ENCODE data around the gene SLC38A10. TPM values are rescaled to one million over a fixed set of nuclear protein-coding genes. Genes with fewer than 3 reads are reported as not detected.

SLC38A10 gene
- polyA plus RNA-seq, 1 donor (not counting 4 experiments of a cell fraction or from before 2014, with no cell fraction given), result 16.8 TPM

DNA sequence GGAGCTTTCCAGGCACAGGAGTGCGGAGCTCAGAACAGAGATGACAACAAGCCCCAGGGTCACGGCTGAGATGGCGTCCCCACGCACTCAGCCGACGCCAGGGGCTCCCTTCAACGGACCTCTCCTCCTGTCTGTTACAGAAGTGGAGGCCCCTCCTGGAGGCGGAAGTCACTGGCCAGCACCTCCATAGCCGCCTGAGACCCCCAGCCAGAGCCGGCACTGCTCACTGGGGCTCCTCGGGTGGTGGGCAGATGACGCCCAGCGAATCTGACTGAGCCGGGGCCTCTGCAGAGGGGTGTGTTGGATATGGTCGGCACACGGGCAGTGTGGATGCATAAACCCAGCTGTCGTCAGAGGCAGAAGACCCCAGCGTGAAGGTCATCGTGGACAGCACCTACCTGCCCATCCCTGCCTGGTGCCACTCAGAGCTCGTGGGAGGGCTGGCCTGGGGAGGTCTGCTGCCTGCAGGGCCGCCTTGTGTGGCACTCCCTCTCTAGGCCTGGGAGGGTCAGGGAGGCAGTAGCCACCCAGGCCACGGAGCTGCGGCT lies 36.0 kb downstream of the SLC38A10 start:
- H4K20me1 ChIP-seq (ENCODE audit: control insufficient read depth, extremely low read depth, insufficient read depth, low read length), result peaks cover 6% of the 10 kb centered on the region
- no peaks in the 10 kb centered on the region for H3K27me3 ChIP-seq (ENCODE audit: control insufficient read depth, extremely low read depth, insufficient read depth, low read length)
- FAIRE-seq (no peak), DNase-seq (ENCODE audit: low read depth, low spot score) (no peak)
- dilution Hi-C loops (cut with MboI; ENCODE audit: extremely low pct_ligation_motif_present, low sequenced_read_pairs), result no loop called here
- H3K4me1 ChIP-seq (ENCODE audit: control insufficient read depth, extremely low read depth, insufficient read depth, low read length), result peaks cover 14% of the 10 kb centered on the region
- H3K27ac ChIP-seq (ENCODE audit: control insufficient read depth, insufficient read depth, low read length), result no peak overlapping the region
- H3K4me2 ChIP-seq (ENCODE audit: control insufficient read depth, extremely low read depth, insufficient read depth, low read depth, low read length), result no peak overlapping the region
- no peaks in the 10 kb centered on the region for H3K79me2 ChIP-seq (ENCODE audit: control insufficient read depth, insufficient read depth, low read length)
- no peaks in the 10 kb centered on the region for H3K9me3 ChIP-seq (ENCODE audit: control insufficient read depth, low read depth, low read length)
- no peak overlapping the region for H3K9ac ChIP-seq (ENCODE audit: control insufficient read depth, extremely low read depth, insufficient read depth, low read length)
- no peak overlapping the region for H3K4me3 ChIP-seq (ENCODE audit: control insufficient read depth in 2 of 3, extremely low read depth in 1 of 3, insufficient read depth in 2 of 3, low read depth in 1 of 3, low read length in 3 of 3)
- TF ChIP-seq, protein P1, sequence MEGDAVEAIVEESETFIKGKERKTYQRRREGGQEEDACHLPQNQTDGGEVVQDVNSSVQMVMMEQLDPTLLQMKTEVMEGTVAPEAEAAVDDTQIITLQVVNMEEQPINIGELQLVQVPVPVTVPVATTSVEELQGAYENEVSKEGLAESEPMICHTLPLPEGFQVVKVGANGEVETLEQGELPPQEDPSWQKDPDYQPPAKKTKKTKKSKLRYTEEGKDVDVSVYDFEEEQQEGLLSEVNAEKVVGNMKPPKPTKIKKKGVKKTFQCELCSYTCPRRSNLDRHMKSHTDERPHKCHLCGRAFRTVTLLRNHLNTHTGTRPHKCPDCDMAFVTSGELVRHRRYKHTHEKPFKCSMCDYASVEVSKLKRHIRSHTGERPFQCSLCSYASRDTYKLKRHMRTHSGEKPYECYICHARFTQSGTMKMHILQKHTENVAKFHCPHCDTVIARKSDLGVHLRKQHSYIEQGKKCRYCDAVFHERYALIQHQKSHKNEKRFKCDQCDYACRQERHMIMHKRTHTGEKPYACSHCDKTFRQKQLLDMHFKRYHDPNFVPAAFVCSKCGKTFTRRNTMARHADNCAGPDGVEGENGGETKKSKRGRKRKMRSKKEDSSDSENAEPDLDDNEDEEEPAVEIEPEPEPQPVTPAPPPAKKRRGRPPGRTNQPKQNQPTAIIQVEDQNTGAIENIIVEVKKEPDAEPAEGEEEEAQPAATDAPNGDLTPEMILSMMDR (optimal IDR thresholded peaks at IDR 0.05 in 1 of 3, IDR thresholded peaks at IDR 0.05 in 1 of 3, conservative IDR thresholded peaks at IDR 0.05 in 1 of 3; ENCODE audit: extremely low read depth in 1 of 3, insufficient read depth in 2 of 3, low read length in 3 of 3), result no peak
- no peak for TF ChIP-seq EZH2 (IDR thresholded peaks at IDR 0.05; ENCODE audit: low read length)
- no peak overlapping the region for H2AFZ ChIP-seq (ENCODE audit: control insufficient read depth, low read length)
- H3K36me3 ChIP-seq (ENCODE audit: control insufficient read depth in 2 of 2, extremely low read depth in 1 of 2, insufficient read depth in 2 of 2, low read length in 2 of 2), result peaks cover 21 to 46% of the 10 kb centered on the region in 2 experiments
- no peaks in the 10 kb centered on the region for H3K9me1 ChIP-seq (ENCODE audit: control insufficient read depth, extremely low read depth, insufficient read depth, low read length)

GRCh38 chr17:81258292-81258691 lies 36.8 kb downstream of the SLC38A10 start:
- Histone ChIP-seq H3K4me2 (ENCODE audit: control insufficient read depth, extremely low read depth, insufficient read depth, low read depth, low read length) (no peak overlapping the region), H3K9me3 (ENCODE audit: control insufficient read depth, low read depth, low read length) (no peaks in the 10 kb centered on the region), H4K20me1 (ENCODE audit: control insufficient read depth, extremely low read depth, insufficient read depth, low read length) (peaks cover 12% of the 10 kb centered on the region), H3K4me3 (ENCODE audit: control insufficient read depth in 2 of 3, extremely low read depth in 1 of 3, insufficient read depth in 2 of 3, low read depth in 1 of 3, low read length in 3 of 3) (no peak overlapping the region), H2AFZ (ENCODE audit: control insufficient read depth, low read length) (no peak overlapping the region), H3K27me3 (ENCODE audit: control insufficient read depth, extremely low read depth, insufficient read depth, low read length) (no peaks in the 10 kb centered on the region), H3K4me1 (ENCODE audit: control insufficient read depth, extremely low read depth, insufficient read depth, low read length) (peaks cover 14% of the 10 kb centered on the region), H3K36me3 (ENCODE audit: control insufficient read depth in 2 of 2, extremely low read depth in 1 of 2, insufficient read depth in 2 of 2, low read length in 2 of 2) (peaks cover 17 to 40% of the 10 kb centered on the region in 2 experiments), H3K9me1 (ENCODE audit: control insufficient read depth, extremely low read depth, insufficient read depth, low read length) (no peaks in the 10 kb centered on the region), H3K79me2 (ENCODE audit: control insufficient read depth, insufficient read depth, low read length) (peaks cover 4% of the 10 kb centered on the region), H3K27ac (ENCODE audit: control insufficient read depth, insufficient read depth, low read length) (no peak overlapping the region), H3K9ac (ENCODE audit: control insufficient read depth, extremely low read depth, insufficient read depth, low read length) (no peak overlapping the region)
- dilution Hi-C loops (cut with MboI; ENCODE audit: extremely low pct_ligation_motif_present, low sequenced_read_pairs), result no loop called here
- FAIRE-seq (no peak), DNase-seq (ENCODE audit: low read depth, low spot score) (no peak)
- TF ChIP-seq, protein P1 (optimal IDR thresholded peaks at IDR 0.05 in 1 of 3, IDR thresholded peaks at IDR 0.05 in 1 of 3, conservative IDR thresholded peaks at IDR 0.05 in 1 of 3; ENCODE audit: extremely low read depth in 1 of 3, insufficient read depth in 2 of 3, low read length in 3 of 3), result no peak
- TF ChIP-seq EZH2 (IDR thresholded peaks at IDR 0.05; ENCODE audit: low read length), result no peak
